Hematopoietic multipotent progenitor cell (in vitro differentiated cells): ENCODE measurements around the gene MAP4K1. TPM values are rescaled to one million over a fixed set of nuclear protein-coding genes. Genes with fewer than 3 reads are reported as not detected.
A peak's percentile ranks its signal among the peaks of the same experiment; 100 is the strongest.

Experiments
- DNase-seq, 3 donors: peaks; one replicate each; pipeline ENCODE4 v3.0.0-alpha.2; 2011 to 2015; ENCODE audit warnings: low read depth in 2 of 3, low spot score in 2 of 3
- total RNA-seq: library from RNA; depleted of rRNA; stranded (reverse); fragments of >200 nt; gene quantifications from one replicate; pipeline ENCODE4 v1.2.3, GENCODE V29; 2012

Gene MAP4K1
- total RNA-seq, 1 donor = 31.5 TPM

GRCh38 chr19:38549061-38549460 lies 68.7 kb downstream of the MAP4K1 start:
- DNase-seq = no peak

- DNase-seq = no peak
Observed at GRCh38 chr19:38547421-38547820, 70.3 kb downstream of the MAP4K1 start.

- no peak for DNase-seq
Observed at GRCh38 chr19:38545596-38545995, 72.2 kb downstream of the MAP4K1 start.

- no peak for DNase-seq
Observed at GRCh38 chr19:38544569-38545315, 73.0 kb downstream of the MAP4K1 start.

GRCh38 chr19:38543807-38544568 lies 73.8 kb downstream of the MAP4K1 start:
- peak; percentile 29 to 83 (median 67) for DNase-seq

- DNase-seq = no peak
Observed at GRCh38 chr19:38543286-38543806, 74.4 kb downstream of the MAP4K1 start.

- DNase-seq = no peak
Observed at GRCh38 chr19:38542040-38542439, 75.7 kb downstream of the MAP4K1 start.

- no peak for DNase-seq
Observed at GRCh38 chr19:38539751-38540150, 78.0 kb downstream of the MAP4K1 start.

GRCh38 chr19:38538793-38539528 lies 78.8 kb downstream of the MAP4K1 start:
- peak in 2 of 3 donors; percentile 23 to 35 for DNase-seq

GRCh38 chr19:38538386-38538785 lies 79.4 kb downstream of the MAP4K1 start:
- DNase-seq = no peak

Other genes starting within 250 kb of the MAP4K1 start
- 254 TPM for gene PSMD8, start 243.4 kb downstream of the MAP4K1 start, total RNA-seq
- under 0.01 TPM for gene GGN, start 229.9 kb downstream of the MAP4K1 start, total RNA-seq
- under 0.01 TPM for gene SPRED3, start 229.3 kb downstream of the MAP4K1 start, total RNA-seq
- gene FAM98C, start 214.9 kb downstream of the MAP4K1 start, total RNA-seq = 9.4 TPM
- gene RASGRP4, start 191.7 kb downstream of the MAP4K1 start, total RNA-seq = 23.4 TPM
- gene RYR1, start 184.3 kb downstream of the MAP4K1 start, total RNA-seq = 2.7 TPM
- gene EIF3K, start 1.2 kb upstream of the MAP4K1 start, total RNA-seq = 831 TPM
- 264 TPM for gene ACTN4, start 29.7 kb upstream of the MAP4K1 start, total RNA-seq
- 4.8 TPM for gene CAPN12, start 126.5 kb upstream of the MAP4K1 start, total RNA-seq
- not detected for gene LGALS7, start 155.6 kb upstream of the MAP4K1 start, total RNA-seq
- gene LGALS7B, start 171.2 kb upstream of the MAP4K1 start, total RNA-seq = not detected
- 0.54 TPM for gene LGALS4, start 195.0 kb upstream of the MAP4K1 start, total RNA-seq
- 76.7 TPM for gene ECH1, start 213.8 kb upstream of the MAP4K1 start, total RNA-seq
- gene HNRNPL, start 232.0 kb upstream of the MAP4K1 start, total RNA-seq = 310 TPM